ENCODE results near the gene PGBD4.

PGBD4 gene

DNA sequence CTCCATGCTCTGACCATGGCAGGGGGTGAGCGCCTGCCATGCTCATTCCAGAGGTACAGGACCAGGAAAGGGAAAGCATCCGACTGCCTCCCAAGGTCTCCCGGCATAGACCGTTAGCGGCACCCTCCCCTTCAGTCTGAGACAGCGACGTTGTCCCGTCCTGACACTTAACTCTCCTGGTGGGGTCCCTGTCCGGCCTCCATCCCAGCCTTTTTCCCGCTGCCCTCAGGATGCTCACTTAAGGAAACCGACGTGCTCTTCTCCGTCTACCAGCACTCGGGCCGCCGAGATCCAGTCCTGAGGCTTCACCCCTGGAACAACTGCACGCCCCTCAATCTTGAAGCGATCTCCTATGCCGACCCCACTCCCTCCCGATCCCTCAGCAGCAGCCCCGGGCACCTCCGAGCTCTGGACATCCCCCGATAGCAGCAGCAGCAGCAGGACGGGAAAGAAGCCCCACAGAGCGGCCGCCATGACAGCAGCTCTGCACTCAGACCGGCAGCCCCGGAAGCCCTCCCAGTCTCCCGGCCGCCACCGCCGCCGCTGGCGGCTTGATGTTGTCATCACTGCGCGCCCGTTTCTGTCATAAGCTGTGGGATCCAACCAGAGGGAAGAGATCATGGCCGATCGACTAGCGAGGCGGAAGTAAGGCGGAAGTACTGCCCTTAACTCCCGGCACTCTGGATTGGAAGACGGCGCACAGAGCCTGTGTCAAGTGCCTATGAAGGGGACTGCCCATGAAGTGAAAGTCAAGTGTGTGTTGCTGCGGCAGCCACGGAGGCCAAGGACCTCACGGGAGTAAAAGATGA is at the start of gene PGBD4, which contains the start of gene EMC7:
Gene PGBD4, plus strand, starts transcription at position 718 of the 809 bp plus-strand sequence. CDS start 449 bp downstream, outside the sequence.
Gene EMC7, minus strand, starts transcription at position 497 of the 809 bp plus-strand sequence. Its CDS starts 23 bp downstream, at position 474.
- in situ Hi-C loops (cut with HindIII; ENCODE audit: low sequenced_read_pairs) = no loop called here

DNA sequence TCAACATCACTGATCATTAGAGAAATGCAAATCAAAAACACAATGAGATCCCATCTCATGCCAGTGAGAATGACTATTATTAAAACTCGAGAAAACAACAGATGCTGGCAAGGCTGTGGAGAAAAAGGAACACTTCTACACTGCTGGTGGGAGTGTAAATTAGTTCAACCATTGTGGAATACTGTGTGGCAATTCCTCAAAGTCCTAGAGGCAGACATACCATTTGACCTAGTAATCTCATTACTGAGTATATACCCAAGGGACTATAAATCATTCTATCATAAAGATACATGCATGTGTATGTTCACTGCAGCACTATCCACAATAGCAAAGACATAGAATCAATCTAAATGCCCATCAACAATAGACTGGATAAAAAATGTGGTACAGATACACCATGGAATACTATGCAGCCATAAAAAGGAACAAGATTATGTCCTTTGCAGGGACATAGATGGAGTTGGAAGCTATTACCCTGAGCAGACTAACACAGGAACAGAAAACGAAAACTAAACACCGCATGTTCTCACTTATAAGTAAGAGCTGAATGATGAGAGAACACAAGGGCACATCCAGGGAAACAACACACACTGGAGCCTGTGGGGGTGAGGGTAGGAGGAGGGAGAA is 47.7 kb upstream of the PGBD4 start:
- in situ Hi-C loops (cut with HindIII; ENCODE audit: low sequenced_read_pairs) = no loop called here

DNA sequence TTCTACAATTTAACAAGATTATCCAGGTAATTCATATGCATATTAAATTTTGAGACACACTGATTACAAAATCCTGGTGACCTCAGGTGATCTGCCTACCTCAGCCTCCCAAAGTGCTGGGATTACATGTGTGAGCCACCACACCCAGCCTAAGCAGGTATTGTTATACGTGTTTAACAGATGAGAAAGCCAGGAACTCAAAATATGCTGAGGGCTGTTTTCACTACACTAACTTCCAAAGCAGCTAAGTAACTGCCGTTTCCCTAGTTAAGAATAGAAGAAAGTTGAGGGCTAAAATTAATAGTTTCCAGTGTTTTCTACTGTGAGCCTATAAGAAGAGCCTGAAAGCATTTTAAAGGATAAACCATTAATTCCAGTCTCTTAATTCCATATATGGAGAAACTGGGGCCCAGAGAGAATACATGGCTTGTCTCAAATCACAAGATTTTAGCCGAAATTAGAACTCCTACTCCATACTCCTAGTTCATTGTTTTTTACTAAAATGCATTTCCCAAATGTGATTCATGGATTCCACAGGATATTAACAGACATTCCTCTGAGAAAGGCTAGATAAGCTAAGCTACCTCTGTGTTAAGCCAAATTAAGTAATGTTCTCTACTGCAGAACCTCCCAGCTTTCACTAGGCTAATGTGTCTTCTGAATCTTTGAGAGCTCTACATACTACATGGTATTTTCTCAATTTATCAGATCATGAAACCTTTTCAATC is 45.9 kb upstream of the PGBD4 start:
- in situ Hi-C loops (cut with HindIII; ENCODE audit: low sequenced_read_pairs) = no loop called here

DNA sequence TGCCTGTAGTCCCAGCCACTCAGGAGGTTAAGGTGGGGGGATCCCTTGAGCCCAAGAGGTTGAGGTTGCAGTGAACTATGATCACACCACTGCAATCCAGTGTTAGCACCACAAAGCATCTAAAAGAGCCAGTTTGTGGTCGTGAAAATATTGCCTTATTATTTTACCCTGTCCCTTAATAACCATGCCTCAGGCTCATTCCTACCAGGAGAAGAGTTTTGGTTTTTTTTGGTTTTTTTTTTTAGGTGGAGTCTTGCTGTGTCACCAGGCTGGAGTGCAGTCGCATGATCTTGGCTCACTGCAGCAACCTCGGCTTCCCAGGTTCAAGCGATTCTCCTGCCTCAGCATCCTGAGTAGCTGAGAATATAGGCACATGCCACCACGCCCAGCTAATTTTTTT is 45.0 kb upstream of the PGBD4 start:
- in situ Hi-C loops (cut with HindIII; ENCODE audit: low sequenced_read_pairs) = no loop called here

DNA sequence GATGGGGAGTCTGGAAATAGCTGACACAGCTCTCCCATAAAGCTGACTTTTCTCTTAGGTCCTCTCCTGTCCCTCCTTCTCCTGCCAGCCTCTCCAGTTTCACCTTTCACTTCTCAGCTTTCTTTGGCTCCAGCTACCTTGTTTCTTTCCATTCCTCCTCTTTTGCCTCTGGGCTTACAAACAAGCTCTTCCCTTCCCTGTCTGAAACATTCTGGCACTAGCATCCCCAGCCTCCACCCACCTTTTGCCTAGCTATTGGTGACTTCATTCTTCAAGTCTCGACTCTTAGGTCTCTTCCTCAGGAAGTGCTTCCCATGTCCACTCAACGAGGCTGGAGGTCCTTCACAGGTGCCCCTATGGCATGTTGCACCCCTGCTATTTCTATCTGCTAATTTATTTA is 42.4 kb upstream of the PGBD4 start:
- in situ Hi-C loops (cut with HindIII; ENCODE audit: low sequenced_read_pairs) = no loop called here

DNA sequence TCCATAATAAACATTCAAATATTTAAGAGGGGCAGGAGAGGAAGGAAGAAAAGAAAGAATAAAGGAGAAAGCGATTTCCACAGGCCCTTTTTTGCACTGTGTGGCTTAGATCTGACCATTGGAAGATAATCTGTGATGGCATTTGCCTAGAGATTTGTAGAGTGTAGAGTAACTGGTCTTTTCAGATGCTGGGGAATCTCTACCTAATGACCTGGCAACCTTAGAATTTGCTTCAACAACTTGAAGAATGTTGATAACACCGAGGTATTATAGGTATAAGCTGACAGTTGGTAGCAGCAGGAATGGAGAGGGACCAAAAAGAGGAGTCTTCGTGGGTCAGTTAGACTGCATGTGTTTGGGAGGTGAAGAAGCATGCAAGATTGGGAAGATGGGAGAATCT is 41.9 kb upstream of the PGBD4 start:
- in situ Hi-C loops (cut with HindIII; ENCODE audit: low sequenced_read_pairs) = no loop called here

DNA sequence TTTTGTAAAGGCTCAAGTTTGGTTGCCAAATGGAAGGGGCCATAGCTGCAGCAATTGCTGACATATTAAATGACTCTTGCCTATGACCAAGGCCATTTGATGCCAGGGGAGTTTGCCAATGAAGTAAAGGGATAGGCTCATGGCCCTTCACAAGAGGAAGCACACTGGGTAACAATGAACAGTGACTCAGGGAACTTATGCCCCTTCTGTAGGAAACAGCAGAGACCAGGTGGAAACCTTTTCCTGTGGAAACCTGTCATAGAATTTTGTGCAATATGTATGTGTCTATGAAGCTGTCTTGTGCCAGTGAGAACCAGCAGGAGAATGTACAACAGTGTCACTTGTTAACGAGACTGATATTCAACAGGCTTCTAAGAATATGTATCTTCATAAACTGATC is 37.4 kb upstream of the PGBD4 start:
- in situ Hi-C loops (cut with HindIII; ENCODE audit: low sequenced_read_pairs) = no loop called here

DNA sequence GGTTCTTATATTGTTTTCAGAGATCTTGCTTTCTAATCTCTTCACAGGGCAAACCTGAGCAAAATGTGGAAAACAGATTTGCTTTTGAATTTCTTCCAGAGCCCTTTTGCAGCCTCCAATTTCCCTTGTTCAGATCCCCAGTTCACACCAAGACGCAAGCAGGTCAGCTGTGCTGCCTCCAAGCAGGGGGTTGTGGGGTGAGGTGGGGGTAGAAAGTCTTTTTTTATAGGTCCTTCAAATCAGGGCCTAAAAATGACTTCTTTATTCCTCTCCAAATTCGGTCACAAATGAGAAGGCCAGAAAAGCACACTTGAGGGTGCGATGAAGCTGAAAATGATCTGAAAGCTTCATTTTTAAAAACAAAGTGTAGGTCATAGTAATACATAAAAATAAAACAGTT is 36.6 kb upstream of the PGBD4 start:
- in situ Hi-C loops (cut with HindIII; ENCODE audit: low sequenced_read_pairs) = no loop called here

DNA sequence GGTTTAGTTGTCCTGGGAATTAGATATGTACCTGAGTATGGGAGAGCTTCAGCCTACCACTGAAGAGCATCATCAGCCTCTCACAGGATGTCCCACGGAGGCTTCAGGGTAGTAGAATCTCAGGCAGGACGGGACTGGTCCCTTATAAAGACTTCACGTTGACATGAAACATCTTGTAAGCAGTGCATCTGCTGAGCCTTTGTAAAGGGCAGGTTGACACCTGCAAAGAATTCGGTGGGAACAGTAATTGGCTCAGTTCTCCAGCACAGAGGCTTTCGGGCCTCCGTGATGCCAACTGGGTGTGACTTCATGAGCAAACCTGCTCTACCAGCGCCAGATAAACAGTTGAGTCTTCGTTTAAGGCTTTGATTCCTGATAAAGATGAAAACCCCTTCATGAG is 35.9 kb upstream of the PGBD4 start:
- in situ Hi-C loops (cut with HindIII; ENCODE audit: low sequenced_read_pairs) = no loop called here

DNA sequence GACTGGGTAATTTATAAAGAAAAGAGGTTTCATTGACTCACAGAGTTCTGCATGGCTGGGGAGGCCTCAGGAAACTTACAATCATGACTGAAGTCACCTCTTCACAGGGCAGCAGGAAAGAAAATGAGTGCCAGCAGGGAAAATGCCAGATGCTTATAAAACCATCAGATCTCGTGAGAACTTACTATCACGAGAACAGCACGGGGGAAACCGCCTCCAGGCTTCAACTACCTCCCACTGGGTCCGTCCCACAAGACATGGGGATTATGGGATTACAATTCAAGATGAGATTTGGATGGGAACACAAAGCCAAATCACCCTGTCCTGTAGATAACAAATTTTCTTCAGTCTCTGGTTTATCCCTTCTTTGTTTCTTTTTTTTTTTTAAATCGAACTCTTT is 31.9 kb upstream of the PGBD4 start:
- in situ Hi-C loops (cut with HindIII; ENCODE audit: low sequenced_read_pairs) = no loop called here

DNA sequence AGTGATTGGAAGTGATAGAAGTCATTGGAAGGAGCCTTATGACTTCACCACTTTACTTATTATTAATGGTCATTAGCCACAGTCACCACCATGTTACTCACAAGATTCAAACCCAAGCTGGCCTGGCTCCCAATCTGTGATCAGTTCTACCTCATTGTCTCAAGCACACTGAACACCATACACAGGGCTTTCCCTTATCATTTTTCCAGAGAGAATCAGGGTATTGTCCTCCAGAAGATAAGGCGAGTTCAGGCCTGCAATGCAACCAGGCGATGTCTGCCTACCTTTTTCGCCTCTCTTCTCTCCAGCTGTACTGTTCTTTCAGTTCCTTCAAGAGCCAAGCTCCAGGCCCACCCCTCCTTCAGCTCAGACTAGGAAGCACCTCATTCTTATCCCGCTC is 25.1 kb upstream of the PGBD4 start:
- in situ Hi-C loops (cut with HindIII; ENCODE audit: low sequenced_read_pairs) = loop anchor here (5.0 kb wide), 1 partner anchor 39 kb away; the partner anchor contains the start of gene AVEN

DNA sequence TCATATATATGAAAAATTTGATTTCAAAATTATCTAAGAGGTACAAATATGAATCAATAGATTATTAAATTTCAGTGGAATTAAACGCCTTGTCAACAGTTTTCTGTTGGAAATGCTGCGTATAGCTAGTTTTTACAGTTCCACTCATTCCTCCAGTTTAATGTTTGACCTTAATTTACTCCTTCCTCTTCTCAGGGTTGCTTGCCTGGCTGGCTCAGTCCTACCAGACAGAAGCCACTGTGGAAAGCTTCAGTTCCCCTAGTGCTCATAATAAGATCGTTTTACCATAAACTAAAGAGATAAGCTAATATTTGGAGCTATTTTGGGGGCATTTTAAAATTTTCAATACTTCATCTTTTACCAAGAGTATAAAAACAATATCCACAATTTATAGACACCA is 23.0 kb upstream of the PGBD4 start:
- in situ Hi-C loops (cut with HindIII; ENCODE audit: low sequenced_read_pairs) = loop anchor here (5.0 kb wide), 1 partner anchor 42 kb away; the partner anchor contains the start of gene AVEN

DNA sequence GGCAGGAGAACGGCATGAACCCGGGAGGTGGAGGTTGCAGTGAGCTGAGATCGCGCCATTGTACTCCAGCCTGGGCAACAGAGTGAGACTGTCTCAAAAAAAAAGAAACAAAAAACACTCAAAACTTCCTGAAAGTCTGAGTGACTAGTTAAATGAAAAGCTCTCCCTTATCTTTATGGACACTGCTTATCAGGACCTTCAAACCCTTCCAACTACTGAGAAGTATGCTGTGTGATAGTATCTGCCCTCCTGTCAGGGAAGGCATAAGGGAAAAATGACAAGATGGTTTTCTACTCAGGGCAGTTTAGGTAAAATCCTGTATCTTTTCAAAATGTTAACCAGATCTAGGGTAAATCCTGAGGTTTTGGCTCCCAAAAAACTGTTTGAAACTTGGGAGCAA is 22.0 kb upstream of the PGBD4 start:
- in situ Hi-C loops (cut with HindIII; ENCODE audit: low sequenced_read_pairs) = loop anchor here (5.0 kb wide), 1 partner anchor 43 kb away; the partner anchor contains the start of gene AVEN

DNA sequence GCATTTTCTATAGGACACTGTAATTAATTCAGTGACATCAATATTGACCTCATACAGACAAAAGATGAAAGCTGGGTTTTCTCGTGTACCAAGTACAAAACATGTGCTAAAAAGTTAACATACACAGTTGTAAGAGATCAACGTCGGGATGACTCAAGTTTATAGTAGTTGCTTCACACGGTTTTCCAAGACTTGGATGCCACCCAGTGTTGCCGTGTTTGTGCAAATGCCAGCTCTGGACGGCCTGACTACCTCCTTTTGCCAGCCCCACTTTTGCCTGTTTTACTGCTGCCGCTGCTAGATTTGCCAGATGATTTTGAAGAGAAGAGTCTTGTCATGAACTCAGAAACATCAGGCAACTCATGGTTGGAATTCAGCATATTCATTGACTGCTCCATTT is 17.8 kb upstream of the PGBD4 start:
- in situ Hi-C loops (cut with HindIII; ENCODE audit: low sequenced_read_pairs) = no loop called here

DNA sequence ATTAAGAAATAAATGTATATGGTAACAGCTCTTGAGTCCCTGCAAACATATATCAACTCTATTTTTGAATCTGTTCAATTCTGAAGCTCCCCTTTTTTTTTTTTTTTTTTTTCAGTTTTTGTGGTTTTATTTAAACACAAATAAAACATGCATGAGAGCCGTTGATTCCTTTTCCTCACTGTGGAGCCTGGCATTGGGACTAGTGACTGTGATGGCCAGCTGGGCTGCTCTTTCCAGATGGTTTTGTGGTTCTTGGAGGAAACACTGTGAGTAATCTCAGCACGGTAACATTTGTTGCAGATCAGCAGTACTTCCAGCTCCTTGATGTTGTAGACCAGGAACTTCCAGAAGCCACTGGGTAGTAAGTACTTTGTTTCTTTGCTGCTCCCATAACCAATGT is 16.1 kb upstream of the PGBD4 start:
- in situ Hi-C loops (cut with HindIII; ENCODE audit: low sequenced_read_pairs) = no loop called here

DNA sequence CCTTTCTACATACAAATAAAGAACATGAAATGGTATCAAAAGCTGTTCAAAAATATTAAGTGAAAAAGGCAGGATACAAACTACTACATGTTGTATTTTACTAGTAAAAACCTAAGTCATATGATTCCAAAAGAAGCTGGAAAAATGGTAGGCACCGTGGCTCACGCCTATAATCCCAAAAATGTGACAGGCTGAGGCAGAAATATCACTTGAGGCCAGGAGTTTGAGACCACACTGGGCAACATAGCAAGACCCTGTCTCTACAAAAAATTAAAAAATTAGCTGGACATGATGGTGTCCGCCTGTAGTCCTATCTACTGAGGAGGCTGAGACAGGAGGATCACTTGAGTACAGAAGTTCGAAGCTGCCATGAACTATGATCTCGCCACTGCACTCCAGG is 2.0 kb upstream of the PGBD4 start:
- in situ Hi-C loops (cut with HindIII; ENCODE audit: low sequenced_read_pairs) = no loop called here

DNA sequence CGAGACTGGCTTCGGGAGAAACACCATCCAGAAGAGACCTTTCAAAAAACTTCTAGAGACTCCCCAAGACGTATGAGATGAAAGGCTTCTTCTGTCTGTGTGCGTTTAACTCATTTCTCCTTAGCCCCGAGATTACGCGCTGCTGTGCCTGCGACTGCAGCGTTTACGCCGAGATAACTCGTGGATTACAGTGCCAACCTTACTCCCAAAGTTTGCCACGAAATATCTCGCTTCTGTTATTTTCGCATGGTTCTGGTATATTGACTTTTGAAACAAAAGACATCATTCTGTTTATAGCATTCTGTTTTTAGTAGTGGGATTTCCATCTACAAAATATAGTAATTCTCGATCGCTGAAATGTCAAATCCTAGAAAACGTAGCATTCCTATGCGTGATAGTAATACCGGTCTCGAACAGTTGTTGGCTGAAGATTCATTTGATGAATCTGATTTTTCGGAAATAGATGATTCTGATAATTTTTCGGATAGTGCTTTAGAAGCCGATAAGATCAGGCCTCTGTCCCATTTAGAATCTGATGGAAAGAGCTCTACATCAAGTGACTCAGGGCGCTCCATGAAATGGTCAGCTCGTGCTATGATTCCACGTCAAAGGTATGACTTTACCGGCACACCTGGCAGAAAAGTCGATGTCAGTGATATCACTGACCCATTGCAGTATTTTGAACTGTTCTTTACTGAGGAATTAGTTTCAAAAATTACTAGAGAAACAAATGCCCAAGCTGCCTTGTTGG is 467 bp downstream of the PGBD4 start:
- in situ Hi-C loops (cut with HindIII; ENCODE audit: low sequenced_read_pairs) = no loop called here

DNA sequence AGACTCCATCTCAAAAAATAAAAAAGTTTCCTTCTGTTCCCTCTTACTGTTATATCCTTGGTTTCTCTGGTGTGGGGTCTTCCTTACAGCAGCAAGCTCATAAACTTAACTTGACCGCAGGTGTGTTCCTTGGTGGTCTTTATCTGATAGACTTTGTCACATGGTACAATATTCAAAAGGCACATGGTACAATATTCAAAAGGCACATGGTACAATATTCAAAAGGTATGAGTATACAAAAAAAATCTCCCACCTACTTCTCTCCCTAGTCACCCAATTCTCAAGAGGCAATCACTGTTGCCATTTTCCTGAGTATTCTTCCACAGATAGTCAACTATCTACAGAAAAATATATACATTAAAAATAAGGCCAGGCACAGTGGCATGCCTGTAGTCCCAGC is 4.5 kb downstream of the PGBD4 start:
- in situ Hi-C loops (cut with HindIII; ENCODE audit: low sequenced_read_pairs) = no loop called here

DNA sequence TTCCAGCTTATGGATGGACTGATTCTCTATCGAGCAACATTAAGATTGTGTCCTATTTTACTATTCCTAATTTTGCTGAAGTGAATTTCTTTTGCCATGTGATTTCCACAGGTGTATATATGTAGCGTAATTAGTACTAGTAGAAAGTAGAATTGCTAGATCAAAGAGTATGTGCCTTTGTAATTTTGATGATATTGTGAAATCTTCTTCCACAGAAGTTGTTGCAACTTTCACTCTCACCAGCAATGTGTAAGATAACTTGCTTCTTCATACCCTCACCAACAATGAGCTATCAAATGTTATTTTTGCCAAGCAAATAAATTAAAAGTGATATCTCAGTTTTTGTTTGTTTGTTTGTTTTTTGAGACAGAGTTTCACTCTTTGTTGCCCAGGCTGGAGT is 5.4 kb downstream of the PGBD4 start:
- in situ Hi-C loops (cut with HindIII; ENCODE audit: low sequenced_read_pairs) = no loop called here

DNA sequence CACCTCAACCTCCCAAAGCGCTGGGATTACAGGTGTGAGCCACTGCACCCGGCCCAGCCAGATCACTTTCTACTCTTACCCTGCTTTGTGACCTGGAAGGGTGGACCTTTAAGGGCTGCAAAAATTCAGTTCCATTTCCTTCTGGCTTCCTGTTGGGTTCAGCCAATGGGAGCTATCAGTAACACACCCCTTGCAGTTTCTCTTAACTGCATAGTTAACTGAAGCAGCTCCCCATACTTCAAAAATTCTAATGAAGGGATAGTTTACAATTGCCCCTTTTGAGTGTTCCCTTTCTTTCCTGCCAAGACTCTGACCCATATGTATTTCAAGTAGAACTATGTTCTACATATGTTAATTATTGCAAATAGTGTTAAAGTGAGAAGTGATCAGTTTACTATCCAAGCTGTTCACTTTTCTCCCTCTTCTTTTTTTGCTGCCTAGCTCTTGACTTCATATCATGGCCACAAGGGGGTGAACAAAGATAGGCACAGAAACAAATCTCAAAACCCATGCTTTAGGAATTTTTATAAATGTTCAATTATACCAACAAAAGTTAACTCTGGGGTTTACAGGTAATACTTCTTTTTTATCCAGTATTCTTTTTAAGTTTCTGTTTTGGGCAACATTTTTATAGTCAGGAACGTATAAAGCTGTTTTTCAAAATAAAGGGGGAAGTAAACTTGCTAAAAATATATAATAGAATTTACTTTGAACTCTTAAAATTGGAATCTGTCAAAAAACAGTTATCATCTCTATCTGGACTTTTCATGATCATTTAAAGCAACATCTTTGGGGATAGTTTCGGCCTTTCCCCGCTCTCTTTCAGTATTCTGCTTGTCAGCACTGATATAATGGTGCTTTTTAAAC is 8.1 kb downstream of the PGBD4 start:
- in situ Hi-C loops (cut with HindIII; ENCODE audit: low sequenced_read_pairs) = no loop called here

Measured in endothelial cell of hepatic sinusoid (primary cell).